ENCODE results near the gene SORL1.

DNA sequence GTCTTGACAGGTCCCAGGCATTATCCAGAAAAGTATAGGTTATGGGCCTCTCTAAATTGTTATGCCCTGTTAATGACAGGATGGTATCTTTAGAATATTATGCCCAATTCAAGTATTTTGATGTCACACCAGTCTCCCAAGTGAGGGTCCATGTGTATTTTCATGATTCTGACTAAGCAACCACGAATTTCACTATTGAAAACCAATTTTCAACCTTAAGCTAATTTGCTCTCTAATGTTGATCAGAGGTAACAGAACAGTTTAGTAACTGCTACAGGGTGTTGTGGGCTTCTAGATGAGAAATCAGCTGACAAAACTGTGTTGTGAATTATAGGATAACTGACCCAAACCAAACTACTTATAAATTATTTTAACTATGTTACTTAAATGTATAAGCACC lies 48.6 kb downstream of the SORL1 start:
- TF ChIP-seq CTCF (IDR thresholded peaks at IDR 0.05) (no peak), POLR2A (IDR thresholded peaks at IDR 0.05) (no peak)

Data from testis (tissue), 2 donors.